ENCODE results near the gene APLP1. TPM values are rescaled to one million over a fixed set of nuclear protein-coding genes. Genes with fewer than 3 reads are reported as not detected.

Gene APLP1
- total and polyA plus RNA-seq, 2 donors (not counting 1 experiment from before 2014, with no cell fraction given) = 0.99 to 4.1 TPM

GRCh38 chr19:35911790-35912189 is 43.4 kb downstream of the APLP1 start:
- H3K36me3 ChIP-seq (ENCODE audit: control insufficient read depth, insufficient read depth, low read length) = no peaks in the 10 kb centered on the region
- no peaks in the 10 kb centered on the region for H3K9me3 ChIP-seq (ENCODE audit: control insufficient read depth, insufficient read depth, low read depth, low read length)
- H3K27ac ChIP-seq (ENCODE audit: insufficient read depth, low read length) = no peak overlapping the region
- H3K4me1 ChIP-seq (ENCODE audit: control insufficient read depth, extremely low read depth, insufficient read depth, low read length) = no peaks in the 10 kb centered on the region
- no peak overlapping the region for H3K4me3 ChIP-seq (replicated peaks in 1 of 4; ENCODE audit: control extremely low read depth in 1 of 4, insufficient read depth in 1 of 4, low read depth in 3 of 4, low read length in 4 of 4)
- no peak overlapping the region for H2AFZ ChIP-seq (ENCODE audit: low read length)
- no peaks in the 10 kb centered on the region for H3K79me2 ChIP-seq (ENCODE audit: control insufficient read depth, insufficient read depth, low read length)
- H4K20me1 ChIP-seq (ENCODE audit: control insufficient read depth, extremely low read depth, insufficient read depth, low read length) = no peaks in the 10 kb centered on the region
- DNase-seq (ENCODE audit: low read depth in 2 of 2) = peak in 1 of 2 donors; percentile 38
- no peaks in the 10 kb centered on the region for H3K27me3 ChIP-seq (ENCODE audit: control insufficient read depth, insufficient read depth, low read length)
- H3K4me2 ChIP-seq (ENCODE audit: extremely low read depth, insufficient read depth, low read length) = no peak overlapping the region
- H3K9ac ChIP-seq (ENCODE audit: insufficient read depth, low read length) = no peak overlapping the region
- TF ChIP-seq, protein P1, sequence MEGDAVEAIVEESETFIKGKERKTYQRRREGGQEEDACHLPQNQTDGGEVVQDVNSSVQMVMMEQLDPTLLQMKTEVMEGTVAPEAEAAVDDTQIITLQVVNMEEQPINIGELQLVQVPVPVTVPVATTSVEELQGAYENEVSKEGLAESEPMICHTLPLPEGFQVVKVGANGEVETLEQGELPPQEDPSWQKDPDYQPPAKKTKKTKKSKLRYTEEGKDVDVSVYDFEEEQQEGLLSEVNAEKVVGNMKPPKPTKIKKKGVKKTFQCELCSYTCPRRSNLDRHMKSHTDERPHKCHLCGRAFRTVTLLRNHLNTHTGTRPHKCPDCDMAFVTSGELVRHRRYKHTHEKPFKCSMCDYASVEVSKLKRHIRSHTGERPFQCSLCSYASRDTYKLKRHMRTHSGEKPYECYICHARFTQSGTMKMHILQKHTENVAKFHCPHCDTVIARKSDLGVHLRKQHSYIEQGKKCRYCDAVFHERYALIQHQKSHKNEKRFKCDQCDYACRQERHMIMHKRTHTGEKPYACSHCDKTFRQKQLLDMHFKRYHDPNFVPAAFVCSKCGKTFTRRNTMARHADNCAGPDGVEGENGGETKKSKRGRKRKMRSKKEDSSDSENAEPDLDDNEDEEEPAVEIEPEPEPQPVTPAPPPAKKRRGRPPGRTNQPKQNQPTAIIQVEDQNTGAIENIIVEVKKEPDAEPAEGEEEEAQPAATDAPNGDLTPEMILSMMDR (conservative IDR thresholded peaks at IDR 0.05 in 1 of 2, IDR thresholded peaks at IDR 0.05 in 1 of 2; ENCODE audit: low read depth in 1 of 2, low read length in 2 of 2) = no peak
- TF ChIP-seq EZH2 (IDR thresholded peaks at IDR 0.05; ENCODE audit: low read length, missing control alignments) = no peak

DNA sequence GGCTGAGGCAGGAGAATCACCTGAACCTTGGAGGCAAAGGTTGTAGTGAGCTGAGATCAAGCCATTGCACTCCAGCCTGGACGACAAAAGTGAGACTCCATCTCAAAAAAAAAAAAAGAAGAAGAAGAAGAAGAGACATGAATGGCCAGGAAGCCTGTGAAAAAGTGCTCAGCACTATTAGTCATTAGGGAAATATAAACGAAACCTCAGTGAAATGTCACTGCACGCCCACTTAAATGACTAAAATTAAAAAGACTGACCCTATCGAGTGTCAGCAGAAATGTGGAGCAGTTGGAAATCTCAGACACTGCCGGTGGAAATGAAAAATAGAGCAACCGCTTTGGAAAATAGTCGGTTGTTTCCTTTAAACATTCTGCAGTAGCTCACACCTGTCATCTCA is 45.2 kb downstream of the APLP1 start:
- no peaks in the 10 kb centered on the region for H4K20me1 ChIP-seq (ENCODE audit: control insufficient read depth, extremely low read depth, insufficient read depth, low read length)
- H3K36me3 ChIP-seq (ENCODE audit: control insufficient read depth, insufficient read depth, low read length) = no peaks in the 10 kb centered on the region
- TF ChIP-seq, protein P1 (conservative IDR thresholded peaks at IDR 0.05 in 1 of 2, IDR thresholded peaks at IDR 0.05 in 1 of 2; ENCODE audit: low read depth in 1 of 2, low read length in 2 of 2) = no peak
- TF ChIP-seq EZH2 (IDR thresholded peaks at IDR 0.05; ENCODE audit: low read length, missing control alignments) = no peak
- H3K4me3 ChIP-seq (replicated peaks in 1 of 4; ENCODE audit: control extremely low read depth in 1 of 4, insufficient read depth in 1 of 4, low read depth in 3 of 4, low read length in 4 of 4) = no peak overlapping the region
- no peak overlapping the region for H2AFZ ChIP-seq (ENCODE audit: low read length)
- H3K4me1 ChIP-seq (ENCODE audit: control insufficient read depth, extremely low read depth, insufficient read depth, low read length) = no peaks in the 10 kb centered on the region
- peak overlapping the region; percentile 15 for H3K4me2 ChIP-seq (ENCODE audit: extremely low read depth, insufficient read depth, low read length)
- H3K9me3 ChIP-seq (ENCODE audit: control insufficient read depth, insufficient read depth, low read depth, low read length) = no peaks in the 10 kb centered on the region
- DNase-seq (ENCODE audit: low read depth in 2 of 2) = peak in 1 of 2 donors; percentile 60
- H3K27me3 ChIP-seq (ENCODE audit: control insufficient read depth, insufficient read depth, low read length) = no peaks in the 10 kb centered on the region
- no peak overlapping the region for H3K9ac ChIP-seq (ENCODE audit: insufficient read depth, low read length)
- no peaks in the 10 kb centered on the region for H3K79me2 ChIP-seq (ENCODE audit: control insufficient read depth, insufficient read depth, low read length)
- no peak overlapping the region for H3K27ac ChIP-seq (ENCODE audit: insufficient read depth, low read length)

- Histone ChIP-seq H3K36me3 (ENCODE audit: control insufficient read depth, insufficient read depth, low read length) (no peaks in the 10 kb centered on the region), H3K27me3 (ENCODE audit: control insufficient read depth, insufficient read depth, low read length) (no peaks in the 10 kb centered on the region), H3K4me1 (ENCODE audit: control insufficient read depth, extremely low read depth, insufficient read depth, low read length) (no peaks in the 10 kb centered on the region), H4K20me1 (ENCODE audit: control insufficient read depth, extremely low read depth, insufficient read depth, low read length) (no peaks in the 10 kb centered on the region), H3K9ac (ENCODE audit: insufficient read depth, low read length) (no peak overlapping the region), H3K27ac (ENCODE audit: insufficient read depth, low read length) (no peak overlapping the region), H2AFZ (ENCODE audit: low read length) (no peak overlapping the region), H3K9me3 (ENCODE audit: control insufficient read depth, insufficient read depth, low read depth, low read length) (no peaks in the 10 kb centered on the region), H3K79me2 (ENCODE audit: control insufficient read depth, insufficient read depth, low read length) (no peaks in the 10 kb centered on the region), H3K4me2 (ENCODE audit: extremely low read depth, insufficient read depth, low read length) (no peak overlapping the region), H3K4me3 (replicated peaks in 1 of 4; ENCODE audit: control extremely low read depth in 1 of 4, insufficient read depth in 1 of 4, low read depth in 3 of 4, low read length in 4 of 4) (no peak overlapping the region)
- no peak for DNase-seq (ENCODE audit: low read depth in 2 of 2)
- TF ChIP-seq, protein P1 (conservative IDR thresholded peaks at IDR 0.05 in 1 of 2, IDR thresholded peaks at IDR 0.05 in 1 of 2; ENCODE audit: low read depth in 1 of 2, low read length in 2 of 2) = no peak
- no peak for TF ChIP-seq EZH2 (IDR thresholded peaks at IDR 0.05; ENCODE audit: low read length, missing control alignments)
Observed at GRCh38 chr19:35915443-35915842, 47.1 kb downstream of the APLP1 start.

Data from fibroblast of lung (primary cell).